Stimulated activated CD4-positive, alpha-beta T cell treated with anti-CD3 and anti-CD28 coated beads, Interleukin-1b, Interleukin-23, amount 100 ng/mL, for 24 hours (primary cell): Measurements from ENCODE around the gene SUPT6H.

Experiments used
- DNase-seq, 4 experiments: peaks; one replicate each; pipeline ENCODE4 v3.0.0-alpha.2; 2020; ENCODE audit warnings: low read depth in 4 of 4, low spot score in 1 of 4

Gene SUPT6H

DNA sequence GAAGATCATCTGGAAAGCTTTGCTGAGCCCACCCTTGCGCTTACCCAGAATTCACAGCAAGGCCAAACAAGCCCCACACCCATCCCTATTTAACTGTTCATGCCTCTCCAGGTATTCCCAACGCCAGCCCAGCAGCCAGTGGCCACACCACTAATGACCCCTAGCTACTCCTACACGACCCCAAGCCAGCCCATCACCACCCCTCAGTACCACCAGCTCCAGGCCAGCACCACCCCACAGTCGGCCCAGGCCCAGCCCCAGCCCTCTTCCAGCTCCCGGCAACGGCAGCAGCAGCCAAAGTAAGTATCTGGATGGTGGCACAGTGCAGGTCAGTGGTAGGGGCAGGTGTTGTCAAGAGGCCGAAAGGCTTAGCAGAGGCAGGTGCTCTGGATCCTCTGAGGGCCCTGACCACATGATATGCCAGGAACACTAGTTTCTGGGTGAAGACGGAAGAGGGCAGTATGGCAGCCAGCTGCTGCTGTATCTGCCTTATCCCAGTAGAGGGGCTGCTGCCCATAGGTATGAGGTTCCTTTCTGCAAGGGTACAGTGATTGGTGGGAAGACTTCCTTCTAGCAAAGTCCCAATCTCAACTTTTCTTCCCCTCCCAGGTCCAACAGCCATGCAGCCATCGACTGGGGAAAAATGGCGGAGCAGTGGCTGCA lies 39.0 kb downstream of the SUPT6H start:
- no peak for DNase-seq

DNA sequence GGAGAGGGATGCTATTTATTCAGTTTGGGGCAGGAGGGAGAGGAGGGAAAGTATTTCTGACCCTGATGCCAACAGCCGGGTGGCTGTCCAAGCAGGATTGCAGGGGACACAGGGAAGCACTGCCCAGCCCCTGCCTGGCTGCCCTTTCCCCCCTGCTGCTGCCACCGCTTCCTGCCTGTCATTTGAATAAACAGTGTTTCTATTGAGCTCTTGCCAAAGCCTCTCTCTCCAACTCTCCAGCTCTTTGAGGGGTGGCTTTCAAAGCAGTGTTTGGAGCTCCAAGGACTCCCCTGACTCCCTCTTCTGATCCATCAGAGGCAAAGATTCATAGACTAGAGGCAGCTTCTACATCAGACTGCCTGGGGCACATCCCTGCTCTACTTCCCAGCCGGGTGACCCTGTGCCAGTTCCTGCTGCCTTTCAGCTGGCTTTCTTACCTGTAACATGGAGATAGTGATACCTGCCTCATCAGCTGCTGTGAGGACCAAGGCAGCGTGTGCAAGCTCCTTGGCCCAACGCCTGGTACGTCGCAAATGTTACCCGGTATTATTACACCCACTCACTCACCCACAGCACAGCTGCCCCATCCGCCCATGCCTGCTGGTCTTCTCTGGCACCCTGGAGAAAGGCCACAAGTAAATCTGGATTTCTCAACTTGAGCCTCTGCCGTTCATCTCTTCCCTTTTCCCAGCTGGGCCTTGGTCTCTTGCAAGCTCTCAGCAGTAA lies 40.2 kb downstream of the SUPT6H start:
- no peak for DNase-seq

DNA sequence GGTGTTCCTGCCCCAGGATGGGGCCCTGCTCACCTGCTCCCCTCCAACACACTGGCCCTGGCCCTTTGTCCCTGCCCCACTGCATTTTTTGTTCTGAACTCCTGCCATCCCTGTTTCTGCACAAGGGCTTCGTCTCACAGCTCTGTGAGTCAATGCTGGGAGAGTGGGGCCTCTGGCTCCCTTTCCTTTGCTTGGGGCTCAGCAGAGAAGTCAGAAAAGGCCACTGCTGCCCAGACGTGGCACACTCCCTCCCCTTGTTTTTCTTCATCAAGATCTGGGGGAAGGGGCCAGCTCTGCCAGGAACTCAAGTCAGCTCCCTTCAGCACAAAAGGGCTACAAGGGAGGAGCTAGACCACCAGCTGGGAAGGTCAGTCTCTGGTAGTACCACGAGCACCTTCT lies 40.7 kb downstream of the SUPT6H start:
- DNase-seq: no peak

DNA sequence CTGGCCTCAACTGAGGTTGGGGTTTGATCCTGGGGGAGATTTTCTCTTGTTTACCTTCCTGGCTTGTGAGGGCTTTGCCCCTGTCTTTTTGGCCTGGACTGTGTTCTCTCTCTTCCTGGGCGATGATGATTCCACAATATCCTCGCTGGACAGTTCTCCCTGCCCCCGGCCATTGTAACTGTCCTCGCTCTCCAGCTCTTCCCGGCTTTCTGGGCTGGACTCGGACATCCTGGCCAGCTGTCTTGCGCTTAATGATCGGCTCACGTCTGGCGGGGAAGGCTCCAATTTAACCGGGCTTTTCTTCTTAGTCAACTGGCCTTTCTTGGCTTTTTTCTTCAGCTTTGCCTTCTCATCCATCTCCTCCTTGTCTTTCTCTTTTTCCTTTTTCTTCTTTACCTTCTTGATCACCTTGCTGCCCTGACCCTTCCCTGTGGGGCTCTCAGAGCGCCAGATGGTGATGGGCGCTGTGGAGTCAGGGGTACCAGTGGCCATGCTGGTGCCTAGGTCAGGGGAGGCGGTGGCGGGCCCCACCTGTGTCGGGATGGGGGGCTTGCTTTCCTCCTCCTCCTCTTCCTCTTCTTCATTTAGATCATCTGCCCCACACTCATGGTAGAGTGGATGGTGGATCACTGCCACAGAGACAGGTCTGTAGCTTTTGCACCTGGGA lies 41.7 kb downstream of the SUPT6H start:
- DNase-seq: no peak

DNA sequence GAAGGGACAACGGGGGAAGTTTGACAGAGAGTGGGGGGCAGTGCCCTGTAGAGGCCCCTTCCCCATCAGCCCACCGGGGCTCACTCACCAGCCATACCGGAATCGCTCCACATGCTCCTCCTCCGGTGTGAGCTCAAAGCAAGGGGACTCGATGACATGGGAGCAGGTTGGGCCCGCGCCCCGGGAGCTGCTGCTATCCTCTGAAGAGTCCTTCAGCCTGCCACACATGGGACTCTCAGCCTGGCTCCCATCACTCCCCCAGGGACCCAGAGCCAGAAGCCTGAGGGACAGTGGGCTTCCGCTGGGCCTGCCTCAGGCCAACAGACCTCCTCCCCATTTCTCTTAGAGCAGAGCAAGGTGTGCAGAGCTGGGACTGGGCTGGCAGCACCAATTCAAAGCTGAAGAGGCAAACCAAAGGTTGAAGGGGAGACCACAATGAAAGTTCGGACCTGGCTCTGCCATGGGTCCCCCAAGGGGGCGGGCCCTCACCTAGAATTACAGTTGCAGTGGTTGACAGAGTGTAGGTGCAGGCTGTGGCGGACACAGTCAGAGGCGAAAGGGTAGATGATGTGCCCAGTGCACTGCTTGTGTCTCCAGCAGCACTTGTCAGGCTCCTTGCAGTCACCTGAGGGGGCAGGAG lies 42.3 kb downstream of the SUPT6H start:
- no peak for DNase-seq

DNA sequence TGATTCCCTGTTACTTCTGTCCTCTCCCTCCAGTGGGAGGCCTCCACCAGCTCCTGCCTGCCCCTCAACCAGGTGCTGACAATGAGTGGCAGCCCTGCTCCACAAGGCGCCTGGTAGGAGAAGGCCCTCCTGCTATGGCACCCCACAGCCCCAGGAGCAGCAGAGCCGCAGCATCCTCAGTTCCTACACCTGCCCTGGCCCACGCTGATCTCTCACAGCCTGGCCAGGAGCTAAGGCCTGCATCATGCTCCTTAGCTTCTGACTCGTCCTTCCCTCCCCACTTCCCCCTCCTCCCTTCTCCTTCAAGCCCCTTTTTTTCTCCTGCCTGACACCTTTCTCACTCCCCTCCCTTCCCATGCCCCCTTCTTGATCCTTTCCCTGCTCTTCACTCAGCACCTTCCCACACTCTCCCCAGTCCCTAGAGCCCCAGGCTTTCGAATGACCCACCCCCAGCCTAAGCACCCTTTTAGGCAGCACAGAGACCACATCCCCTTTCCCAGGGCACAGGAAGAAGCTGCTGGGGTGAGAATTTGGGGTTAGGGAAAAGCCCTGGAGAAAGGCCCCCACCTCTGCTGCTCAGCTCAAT lies 43.2 kb downstream of the SUPT6H start:
- no peak for DNase-seq

DNA sequence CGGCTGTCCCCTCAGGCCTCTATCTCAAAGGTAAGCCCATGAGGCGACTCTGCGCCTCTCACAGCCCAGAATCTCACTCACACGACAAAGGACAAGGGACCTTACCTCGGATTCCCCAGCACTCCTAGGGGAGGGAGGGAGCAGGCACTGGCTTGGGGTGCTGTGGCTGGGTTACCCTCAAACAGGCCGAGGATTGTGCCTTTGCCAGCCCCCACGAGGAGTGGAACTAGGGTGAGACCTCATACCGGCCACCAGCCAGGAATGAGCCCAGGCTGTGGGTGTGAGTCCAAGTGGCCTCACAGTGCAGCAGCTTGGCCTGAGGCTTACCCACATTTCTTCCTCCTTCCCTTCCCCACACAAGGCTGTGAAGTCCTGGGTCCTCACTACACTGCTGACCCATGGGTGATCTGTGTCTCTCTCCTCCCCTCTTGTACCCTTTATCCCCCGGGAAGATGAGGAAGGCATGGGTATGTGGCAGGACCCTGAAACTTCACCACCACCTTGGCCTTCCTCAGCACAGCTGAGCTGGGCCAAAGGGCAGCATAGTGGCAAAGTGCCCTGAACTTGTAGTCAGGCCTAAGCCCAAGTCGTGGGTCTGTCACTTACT lies 43.8 kb downstream of the SUPT6H start:
- no peak for DNase-seq

DNA sequence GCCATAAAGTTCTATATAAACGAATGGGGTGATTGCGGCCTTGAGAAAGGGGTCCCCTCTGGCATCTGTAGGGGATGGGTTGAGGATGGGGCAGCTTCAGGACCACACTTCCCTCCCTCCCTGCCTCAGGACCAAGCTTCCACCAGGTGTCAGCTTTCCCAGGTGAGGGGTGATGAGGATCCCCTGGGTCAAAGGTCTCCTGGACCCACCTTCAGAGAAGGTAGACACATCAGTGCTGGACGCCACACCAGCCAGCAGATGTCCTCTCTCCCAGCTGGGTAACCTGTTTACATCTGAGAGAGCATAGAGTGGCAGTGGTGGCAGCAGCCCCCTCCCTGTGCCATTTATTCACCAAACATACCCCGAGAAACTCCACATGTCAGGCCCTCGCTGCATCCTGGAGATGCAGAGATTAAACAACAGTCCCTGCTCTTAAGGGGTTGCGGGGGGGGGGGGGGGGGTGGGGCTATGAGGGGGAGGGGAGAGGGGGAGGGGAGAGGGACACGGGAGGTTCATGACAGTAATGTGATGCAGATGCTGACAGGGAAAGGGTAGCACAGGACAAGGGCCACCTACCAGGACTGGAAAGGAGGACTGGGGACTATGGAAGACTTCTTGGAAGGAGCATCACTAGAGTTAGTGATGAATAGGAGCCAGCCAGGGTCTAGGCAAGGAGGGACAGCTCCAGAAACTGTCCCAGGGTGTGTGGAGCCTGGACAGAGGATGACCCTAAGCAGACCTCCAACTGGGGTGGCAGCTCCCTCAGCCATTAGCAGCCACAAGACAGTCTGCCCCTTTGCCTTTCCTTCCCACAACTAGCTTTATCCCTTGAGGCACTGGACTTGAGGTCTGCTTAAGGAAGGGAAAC lies 44.7 kb downstream of the SUPT6H start:
- no peak for DNase-seq

DNA sequence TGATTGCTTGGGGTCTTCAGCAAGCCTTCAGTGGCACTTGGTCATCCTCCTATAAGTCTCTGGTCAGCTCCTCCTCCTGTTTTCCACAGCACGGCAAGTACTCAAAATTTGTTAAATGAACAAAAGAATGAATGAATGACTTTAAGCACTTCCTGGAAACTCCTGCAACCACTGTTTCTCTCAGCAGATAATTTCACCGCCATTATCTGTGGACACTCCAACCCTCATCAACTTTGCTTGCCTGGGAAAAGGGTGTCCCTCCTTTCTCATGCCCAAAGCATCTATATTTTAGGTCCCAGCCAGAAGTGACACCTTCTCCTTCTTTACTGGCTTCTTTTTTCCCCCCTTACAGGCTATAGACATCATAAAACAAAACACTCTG lies 45.3 kb downstream of the SUPT6H start:
- DNase-seq: no peak

DNA sequence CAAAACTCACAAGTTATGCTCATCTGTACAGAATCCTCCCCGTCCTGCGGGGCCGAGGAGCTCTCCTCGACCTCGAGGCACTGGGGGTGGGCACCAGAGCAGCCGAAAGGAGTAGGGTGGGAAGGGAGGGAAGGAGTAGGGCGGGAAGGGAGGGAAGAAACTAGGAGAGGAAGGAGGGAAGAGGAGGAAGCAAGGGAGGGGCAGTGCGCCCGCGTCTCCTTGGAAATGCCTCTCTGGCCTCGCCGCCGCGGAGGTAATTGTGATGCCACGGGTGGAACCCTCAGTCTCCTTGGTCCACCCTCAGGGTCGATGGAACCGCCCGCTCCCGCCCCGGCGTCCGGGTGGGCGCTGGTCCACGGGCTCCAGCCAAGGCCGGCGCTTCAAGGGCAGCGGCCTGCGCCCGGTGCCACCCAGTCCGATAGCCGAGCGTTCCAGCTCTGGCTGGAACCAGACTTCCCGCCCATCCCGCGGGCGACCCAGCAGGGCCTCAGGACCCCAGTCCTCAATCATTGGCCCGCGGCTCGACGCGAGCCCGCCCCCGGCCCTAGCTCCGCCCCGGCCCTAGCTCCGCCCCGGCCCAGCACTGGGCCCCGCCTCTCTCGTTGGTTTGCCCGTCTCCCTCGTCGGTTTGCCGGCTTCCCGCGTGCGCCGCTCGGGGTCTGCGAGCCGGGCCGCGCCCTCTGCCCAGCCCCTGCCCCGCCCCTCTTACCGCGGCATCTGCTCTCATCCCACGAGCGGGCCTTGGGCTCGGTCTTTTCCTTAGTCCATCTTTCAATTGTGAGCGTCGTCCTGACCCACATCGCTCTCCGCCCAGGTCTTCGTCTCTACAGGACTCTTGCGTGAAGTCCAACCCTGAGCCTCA lies 49.1 kb downstream of the SUPT6H start:
- DNase-seq: peak; percentile 71 to 89 (median 78)

DNA sequence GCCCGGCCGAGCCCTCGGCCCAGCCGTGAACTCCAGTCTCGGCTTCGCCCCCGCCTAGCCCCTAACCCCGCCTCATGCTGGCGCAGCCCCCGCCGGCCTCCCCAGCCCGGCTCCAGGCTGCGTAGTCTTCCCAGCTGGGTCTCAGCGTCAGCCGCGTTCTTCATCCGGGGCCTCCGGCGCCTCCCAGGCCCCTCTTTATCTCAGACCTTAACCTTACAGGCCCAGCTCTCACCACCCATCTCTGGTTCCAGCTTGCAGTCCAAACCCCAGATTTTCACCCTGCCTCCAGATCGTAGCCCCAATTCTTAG lies 49.7 kb downstream of the SUPT6H start, which contains the start of gene PROCA1:
TSS of gene PROCA1 (minus strand) at position 166 of the 309 bp plus-strand sequence. CDS start 228 bp downstream, outside the sequence.
- no peak for DNase-seq

DNA sequence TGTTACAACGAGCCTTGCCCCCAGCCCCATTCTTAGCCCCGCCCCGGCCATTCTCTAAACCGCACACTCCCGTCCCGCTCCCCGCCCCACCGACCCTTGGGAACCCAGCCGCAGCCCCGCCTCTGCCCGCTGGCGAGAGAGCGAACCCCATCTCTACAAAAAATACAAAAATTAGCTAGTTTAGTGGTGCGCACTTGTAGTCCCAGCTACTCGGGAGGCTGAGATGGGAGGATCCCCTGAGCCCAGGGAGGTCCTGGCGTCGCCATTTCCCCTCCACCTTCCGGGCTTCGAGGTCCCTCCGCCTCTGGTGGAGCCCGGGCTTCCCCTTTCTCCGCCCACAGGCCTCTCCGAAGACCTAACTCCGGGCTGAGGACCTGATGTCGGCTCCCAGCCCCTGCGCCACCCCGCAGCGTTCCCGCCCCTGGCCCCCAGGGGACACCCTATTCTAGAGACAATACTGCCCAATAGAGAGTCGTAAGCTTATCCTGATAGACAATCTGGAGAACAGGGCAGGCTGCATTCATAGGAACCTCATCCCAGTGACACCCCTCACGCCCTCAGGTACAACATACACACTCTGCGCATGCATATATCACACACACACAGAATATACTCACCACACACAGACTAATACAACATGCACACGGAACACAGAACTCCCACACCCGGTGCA lies 50.2 kb downstream of the SUPT6H start:
- peak in 2 of 4 experiments; percentile 58 to 61 for DNase-seq

DNA sequence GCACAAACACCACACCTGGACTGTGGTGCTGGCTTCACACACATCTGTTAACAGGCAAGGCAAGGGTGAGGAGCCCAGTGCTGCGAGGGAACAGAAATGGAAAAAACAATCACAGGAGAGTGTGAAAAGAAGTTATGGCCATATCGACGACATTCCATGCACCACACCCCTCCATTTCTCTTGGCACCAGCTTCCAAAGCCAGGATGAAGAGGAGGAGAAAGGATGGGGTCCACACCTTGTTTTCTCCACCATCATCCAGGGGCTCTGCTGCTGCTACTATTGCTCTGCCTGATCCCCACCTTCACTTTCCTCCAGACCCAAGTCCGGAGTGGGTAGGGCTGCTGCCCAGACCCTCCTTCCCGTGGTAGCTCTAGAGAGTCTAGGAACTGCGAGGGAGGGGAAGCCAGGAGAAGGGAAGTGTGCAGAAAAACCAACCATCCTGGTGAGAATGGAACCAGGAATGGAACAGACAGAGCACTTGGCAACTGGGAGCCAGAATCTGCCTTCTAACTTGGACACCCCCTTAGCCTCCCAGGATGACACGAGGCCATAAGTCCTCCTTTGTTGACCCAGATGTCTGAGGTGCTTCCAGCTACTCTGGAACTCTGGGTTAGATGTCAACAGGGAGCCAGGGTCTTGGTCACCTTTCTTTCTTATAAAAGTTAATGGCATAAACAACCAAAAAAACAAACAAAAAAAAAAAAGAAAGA lies 50.9 kb downstream of the SUPT6H start:
- no peak for DNase-seq

DNA sequence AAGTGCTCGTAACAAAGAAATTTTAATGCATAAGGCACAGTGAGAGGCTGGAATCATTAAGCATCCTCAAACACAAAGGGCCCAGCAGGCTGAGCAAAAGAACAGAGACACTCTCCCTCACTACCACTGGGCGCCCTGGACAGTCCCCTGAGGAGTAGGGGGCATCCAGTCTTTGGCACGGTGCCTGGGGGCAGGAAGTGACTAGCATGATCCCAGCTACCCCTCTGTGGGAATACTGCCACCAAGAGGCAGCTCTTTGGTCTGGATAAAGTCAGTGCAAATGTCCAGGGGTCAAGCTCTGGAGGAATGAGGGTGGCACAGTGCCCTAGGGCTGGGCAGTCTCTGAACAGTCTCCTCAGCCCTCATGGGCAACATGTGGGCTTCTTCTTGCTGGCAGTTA lies 52.3 kb downstream of the SUPT6H start:
- no peak for DNase-seq

DNA sequence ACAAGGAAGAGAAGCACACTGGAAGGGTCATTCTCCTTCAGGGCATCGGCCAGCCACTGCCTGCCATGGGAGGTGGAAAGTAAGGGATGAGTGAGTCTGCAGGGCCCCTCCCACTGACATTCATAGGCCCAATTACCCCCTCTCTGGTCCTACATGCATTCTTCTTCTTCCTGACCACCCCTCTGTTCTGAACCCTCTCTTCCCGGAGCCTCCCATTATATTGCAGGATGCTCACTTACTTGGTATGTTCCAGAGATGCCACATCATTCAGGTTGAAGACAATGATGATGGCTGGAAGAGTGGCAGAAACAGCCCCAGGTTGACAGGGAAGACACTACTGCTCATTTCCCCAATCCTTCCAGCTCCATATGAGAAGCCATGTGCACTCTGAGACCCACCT lies 53.2 kb downstream of the SUPT6H start:
- DNase-seq: no peak

DNA sequence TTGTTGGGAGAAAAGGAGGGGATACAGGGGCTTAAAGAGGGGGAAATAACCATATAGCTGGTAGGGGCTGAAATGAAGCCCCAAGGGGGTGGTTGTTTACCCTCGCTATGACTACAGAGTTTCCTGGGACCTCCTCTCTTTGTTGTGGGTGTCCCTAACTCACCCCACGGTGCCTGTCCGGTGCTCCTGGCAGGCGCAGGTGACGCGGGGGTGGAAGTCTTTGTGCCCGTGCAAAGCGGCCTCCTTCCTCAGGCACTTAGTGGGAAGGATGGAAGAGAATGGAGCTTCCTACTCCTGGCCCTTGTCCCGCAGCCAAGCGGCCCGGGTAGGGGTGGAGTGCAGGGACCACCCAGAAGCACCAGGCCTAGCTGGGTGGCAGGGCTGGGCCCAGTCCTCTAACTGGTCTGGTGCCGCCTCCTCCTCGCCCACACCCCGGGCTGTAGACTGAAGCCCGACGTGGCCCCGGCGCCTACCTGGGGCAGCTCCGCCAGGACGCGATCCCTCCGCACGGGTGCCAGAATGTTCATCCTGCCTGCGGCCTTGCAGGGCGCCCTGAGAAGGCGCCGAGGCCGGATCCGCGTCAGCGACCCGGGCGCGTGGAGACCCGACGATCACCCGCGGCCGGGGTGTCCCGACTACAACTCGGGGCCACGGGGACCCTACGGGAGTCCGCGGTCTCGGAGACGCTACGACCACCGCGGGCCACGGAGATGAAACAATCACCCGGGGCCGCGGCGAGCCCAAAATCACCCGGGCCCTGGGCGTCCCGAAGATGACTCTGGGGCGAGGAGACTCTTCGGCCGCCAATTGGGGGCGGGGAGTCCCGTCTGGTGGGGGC lies 55.0 kb downstream of the SUPT6H start:
- DNase-seq: peak in 1 of 4 experiments; percentile 28
